A549 (cell line): ENCODE results near the gene OSBPL2. TPM values are rescaled to one million over a fixed set of nuclear protein-coding genes. Genes with fewer than 3 reads are reported as not detected.

ENCODE experiments used
- ATAC-seq, 2 experiments: fragments of 200-7000 bp in 1 of 2; fragments of >200 bp in 1 of 2; cut with Nextera tagmentation in 1 of 2; cut with Tn5 transposase in 1 of 2; 3 replicates each; pipeline versions ENCODE4 v1.8.0 to v1.9.1; 2018 to 2020; ENCODE audit warnings: mild to moderate bottlenecking in 1 of 2, moderate library complexity in 1 of 2
- CTCF ChIA-PET: fragments of 300-600 bp; sonication (Branson Sonifier 250); formaldehyde crosslinking; extraction: SDS; loops from one replicate; lab custom pipeline; 2021; ENCODE audit warnings: antibody characterized with exemption, inconsistent platforms; lab: Yijun Ruan, JAX
- POLR2A ChIA-PET: fragments of 350-600 bp; formaldehyde crosslinking; extraction: SDS; loops from one replicate; lab custom pipeline; 2021; ENCODE audit warnings: antibody characterized with exemption, inconsistent platforms; lab: Yijun Ruan, JAX
- DNase-seq, 2 experiments: peaks; one replicate each; pipeline versions ENCODE4 v3.0.0 to v3.0.0-alpha.2; 2011 to 2016; ENCODE audit warnings: low read depth in 1 of 2, low spot score in 1 of 2
- FAIRE-seq: peaks from 2 replicates; lab custom pipeline; 2011; peaks lifted over from hg19 to GRCh38; lab: Jason Lieb, UNC
- H3K27ac ChIP-seq, 2 experiments: fragments of >200 bp; sonication (Bioruptor Twin); formaldehyde crosslinking; 3 replicates each; pipeline ENCODE4 v1.5.1; 2016 to 2017
- H3K4me1 ChIP-seq: fragments of >200 bp; sonication (Bioruptor Twin); formaldehyde crosslinking; 3 replicates; pipeline ENCODE4 v1.6.1; 2016
- H3K4me2 ChIP-seq: fragments of >200 bp; sonication (Bioruptor Twin); formaldehyde crosslinking; 3 replicates; pipeline ENCODE4 v1.6.1; 2016
- H3K4me3 ChIP-seq: fragments of >200 bp; sonication (Bioruptor Twin); formaldehyde crosslinking; 3 replicates; pipeline ENCODE4 v1.5.1; 2016
- H3K9me3 ChIP-seq: fragments of >200 bp; sonication (Bioruptor Twin); formaldehyde crosslinking; 3 replicates; pipeline ENCODE4 v1.6.1; 2016
- CBX2 ChIP-seq: fragments of 200-600 bp; sonication (generic); IDR thresholded peaks from 2 replicates; pipeline ENCODE4 v1.6.1; 2016; ENCODE audit warnings: low read depth, mild to moderate bottlenecking, borderline replicate concordance
- CHD4 ChIP-seq: fragments of 200-600 bp; sonication (generic); IDR thresholded peaks from 2 replicates; pipeline ENCODE4 v1.6.1; 2016; ENCODE audit warnings: antibody characterized with exemption, mild to moderate bottlenecking, borderline replicate concordance
- EHF ChIP-seq: fragments of 250-450 bp; sonication (Bioruptor Pico); IDR thresholded peaks from 2 replicates; pipeline ENCODE4 v1.5.0; 2020; ENCODE audit warnings: mild to moderate bottlenecking
- FOSB ChIP-seq: fragments of 250-450 bp; sonication (Bioruptor Pico); IDR thresholded peaks from 2 replicates; pipeline ENCODE4 v1.5.0; 2020; ENCODE audit warnings: mild to moderate bottlenecking, moderate library complexity
- FOSL2 ChIP-seq, 2 experiments: fragments of 450-650 bp in 1 of 2; fragments of >200 bp in 1 of 2; sonication (Bioruptor Twin) in 1 of 2; formaldehyde crosslinking; IDR thresholded peaks; 2 replicates each; pipeline versions ENCODE4 v1.5.0 to v1.6.1; 2016 to 2020; ENCODE audit warnings: mild to moderate bottlenecking in 1 of 2, moderate library complexity in 1 of 2
- FOXS1 ChIP-seq: fragments of 250-450 bp; sonication (Bioruptor Pico); IDR thresholded peaks from 2 replicates; pipeline ENCODE4 v1.5.0; 2020; ENCODE audit warnings: mild to moderate bottlenecking, moderate library complexity
- JUN ChIP-seq, 2 experiments: fragments of >200 bp; sonication (Bioruptor Twin); formaldehyde crosslinking; IDR thresholded peaks; 2 replicates in 1 of 2; 3 replicates in 1 of 2; pipeline ENCODE4 v1.6.1; 2016 to 2017
- KDM1A ChIP-seq: fragments of 200-600 bp; sonication (generic); IDR thresholded peaks from 2 replicates; pipeline ENCODE4 v1.6.1; 2016; ENCODE audit warnings: low read depth, mild to moderate bottlenecking
- KDM5A ChIP-seq: fragments of 200-600 bp; sonication (generic); IDR thresholded peaks from 2 replicates; pipeline ENCODE4 v1.6.1; 2016; ENCODE audit warnings: antibody characterized with exemption, mild to moderate bottlenecking
- POLR2AphosphoS2 ChIP-seq: conservative IDR thresholded peaks from 2 replicates; pipeline ENCODE4 v1.6.1; 2012; ENCODE audit warnings: low read length, improper control_type of control experiment, inconsistent platforms
- RAD21 ChIP-seq, 2 experiments: fragments of >200 bp in 1 of 2; sonication (Bioruptor Twin) in 1 of 2; formaldehyde crosslinking in 1 of 2; IDR thresholded peaks in 1 of 2; conservative IDR thresholded peaks in 1 of 2; 2 replicates in 1 of 2; 3 replicates in 1 of 2; pipeline ENCODE4 v1.6.1; 2012 to 2018; ENCODE audit warnings: inconsistent platforms in 1 of 2
- RCOR1 ChIP-seq: fragments of 150-350 bp; IDR thresholded peaks from 2 replicates; pipeline ENCODE4 v1.6.1; 2014; ENCODE audit warnings: antibody characterized with exemption, low read length, low read depth
- RFX5 ChIP-seq: fragments of 450-650 bp; IDR thresholded peaks from 2 replicates; pipeline ENCODE4 v1.7.1; 2014; ENCODE audit warnings: antibody characterized with exemption, mild to moderate bottlenecking, moderate library complexity
- RNF2 ChIP-seq: fragments of 200-600 bp; sonication (generic); IDR thresholded peaks from 2 replicates; pipeline ENCODE4 v1.6.1; 2016; ENCODE audit warnings: low read depth, mild to moderate bottlenecking, antibody characterized with exemption, moderate library complexity, borderline replicate concordance
- ZC3H11A ChIP-seq: fragments of 450-650 bp; IDR thresholded peaks from 2 replicates; pipeline ENCODE4 v1.6.1; 2014; ENCODE audit warnings: antibody characterized with exemption, mild to moderate bottlenecking
- ZFP36 ChIP-seq: fragments of 450-650 bp; IDR thresholded peaks from 2 replicates; pipeline ENCODE4 v1.6.1; 2014; ENCODE audit warnings: borderline replicate concordance; ENCODE audit not compliant: partially characterized antibody
- WGBS: methylation state at CpG from one replicate; pipeline ENCODE4 v1.1.6; 2017; ENCODE audit errors: missing lambda C conversion rate; 5-methylcytosine and 5-hydroxymethylcytosine counted together
- polyA plus RNA-seq, 4 experiments: library from polyadenylated mRNA; depleted of rRNA in 3 of 4; stranded (reverse); fragments of >200 nt; fragmentation: RNase III in 1 of 4; extraction: RNeasy Plus Mini Kit Qiagen cat#74134 plus additional on column Dnase treatment in 1 of 4; gene quantifications; 2 replicates in 3 of 4; 3 replicates in 1 of 4; pipeline ENCODE4 v1.2.3, GENCODE V29; 2011 to 2017
- TF ChIP-seq, protein P1 (sequence below): fragments of >200 bp; sonication (Bioruptor Twin); formaldehyde crosslinking; IDR thresholded peaks from 2 replicates; pipeline ENCODE4 v1.6.1; 2016
- TF ChIP-seq, protein P2 (sequence below): fragments of 250-450 bp; sonication (Bioruptor Pico); IDR thresholded peaks from 2 replicates; pipeline ENCODE4 v1.5.0; 2020; ENCODE audit warnings: low read depth, mild to moderate bottlenecking, moderate library complexity
- TF ChIP-seq, protein P3 (sequence below): fragments of 200-600 bp; sonication (generic); IDR thresholded peaks from 2 replicates; pipeline ENCODE4 v1.6.1; 2016; ENCODE audit warnings: antibody characterized with exemption, mild to moderate bottlenecking, moderate library complexity
- TF ChIP-seq, protein P4 (sequence below): IDR thresholded peaks from 2 replicates; pipeline ENCODE4 v1.6.1; 2012
- TF ChIP-seq, protein P5 (sequence below): fragments of 450-650 bp; IDR thresholded peaks from 2 replicates; pipeline ENCODE4 v1.6.1; 2014; ENCODE audit warnings: antibody characterized with exemption

Gene OSBPL2
- polyA plus RNA-seq, 2 of the 4 experiments (the other 2 are of a cell fraction): 14.6 to 14.8 TPM

DNA sequence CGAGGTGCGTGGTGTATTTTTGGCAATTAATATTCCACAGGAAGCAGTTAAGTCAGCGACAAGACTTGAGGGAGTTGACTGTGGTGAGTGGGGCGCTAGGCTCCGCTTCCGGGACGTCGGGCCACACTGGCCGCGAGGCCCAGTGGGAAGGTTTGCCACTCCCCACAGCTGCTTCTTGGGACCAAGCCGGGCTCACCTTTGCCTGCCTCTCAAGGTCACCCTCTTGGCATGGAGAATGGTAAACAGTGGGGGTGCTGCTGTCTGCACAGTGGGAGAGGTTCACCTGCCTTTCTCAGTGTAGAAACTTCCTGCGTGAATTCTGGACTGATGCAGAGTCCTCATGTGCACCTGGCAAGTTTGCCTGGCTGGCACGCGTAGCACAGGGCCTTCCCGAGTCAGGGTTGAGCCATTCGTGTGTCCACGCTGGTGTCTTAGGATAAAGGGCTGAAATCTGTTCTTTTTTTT is 6.4 kb downstream of the OSBPL2 start (continued):
- TF ChIP-seq, protein P1, sequence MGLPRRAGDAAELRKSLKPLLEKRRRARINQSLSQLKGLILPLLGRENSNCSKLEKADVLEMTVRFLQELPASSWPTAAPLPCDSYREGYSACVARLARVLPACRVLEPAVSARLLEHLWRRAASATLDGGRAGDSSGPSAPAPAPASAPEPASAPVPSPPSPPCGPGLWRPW: no peak
- TF ChIP-seq, protein P2, sequence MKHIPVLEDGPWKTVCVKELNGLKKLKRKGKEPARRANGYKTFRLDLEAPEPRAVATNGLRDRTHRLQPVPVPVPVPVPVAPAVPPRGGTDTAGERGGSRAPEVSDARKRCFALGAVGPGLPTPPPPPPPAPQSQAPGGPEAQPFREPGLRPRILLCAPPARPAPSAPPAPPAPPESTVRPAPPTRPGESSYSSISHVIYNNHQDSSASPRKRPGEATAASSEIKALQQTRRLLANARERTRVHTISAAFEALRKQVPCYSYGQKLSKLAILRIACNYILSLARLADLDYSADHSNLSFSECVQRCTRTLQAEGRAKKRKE: no peak
- TF ChIP-seq POLR2AphosphoS2 (no peak), FOSB (CRISPR knock-in tag) (no peak), CHD4 (no peak), FOSL2 (IDR thresholded peaks at IDR 0.05) (no peak), FOSL2 (CRISPR knock-in tag; IDR thresholded peaks at IDR 0.05) (no peak), ZC3H11A (no peak)
- TF ChIP-seq, all 56 proteins: peak for 0

DNA sequence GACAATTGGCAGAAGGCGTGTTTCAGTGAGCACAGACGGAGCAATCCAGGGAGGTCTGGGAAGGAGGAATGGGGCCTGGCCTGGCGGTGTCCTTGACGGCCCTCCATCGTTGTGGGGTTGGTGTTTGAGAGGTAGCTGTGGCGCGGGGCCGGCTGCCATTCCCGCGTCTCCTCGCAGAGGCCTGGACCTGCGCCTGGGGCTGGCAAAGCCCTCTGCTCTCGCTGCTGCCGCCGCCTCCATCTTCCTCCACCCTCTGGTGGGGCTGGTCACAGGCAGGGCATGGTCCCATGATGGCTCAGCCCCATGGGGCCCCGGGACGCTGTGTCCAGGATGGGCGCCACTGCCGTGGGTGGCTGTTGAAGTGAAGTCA is 7.6 kb downstream of the OSBPL2 start:
- no peak overlapping the region for H3K4me2 ChIP-seq
- FAIRE-seq: no peak
- H3K9me3 ChIP-seq: no peaks in the 10 kb centered on the region
- no peak overlapping the region for H3K27ac ChIP-seq
- no peaks in the 10 kb centered on the region for H3K4me1 ChIP-seq
- TF ChIP-seq RAD21 (conservative IDR thresholded peaks at IDR 0.05 in 1 of 2, IDR thresholded peaks at IDR 0.05 in 1 of 2) (no peak), RNF2 (no peak), RFX5 (no peak), KDM5A (no peak), JUN (IDR thresholded peaks at IDR 0.05) (no peak), RCOR1 (no peak), FOXS1 (CRISPR knock-in tag) (no peak), CBX2 (no peak), ZFP36 (no peak), POLR2AphosphoS2 (no peak), EHF (no peak), KDM1A (no peak)
- TF ChIP-seq, protein P3, sequence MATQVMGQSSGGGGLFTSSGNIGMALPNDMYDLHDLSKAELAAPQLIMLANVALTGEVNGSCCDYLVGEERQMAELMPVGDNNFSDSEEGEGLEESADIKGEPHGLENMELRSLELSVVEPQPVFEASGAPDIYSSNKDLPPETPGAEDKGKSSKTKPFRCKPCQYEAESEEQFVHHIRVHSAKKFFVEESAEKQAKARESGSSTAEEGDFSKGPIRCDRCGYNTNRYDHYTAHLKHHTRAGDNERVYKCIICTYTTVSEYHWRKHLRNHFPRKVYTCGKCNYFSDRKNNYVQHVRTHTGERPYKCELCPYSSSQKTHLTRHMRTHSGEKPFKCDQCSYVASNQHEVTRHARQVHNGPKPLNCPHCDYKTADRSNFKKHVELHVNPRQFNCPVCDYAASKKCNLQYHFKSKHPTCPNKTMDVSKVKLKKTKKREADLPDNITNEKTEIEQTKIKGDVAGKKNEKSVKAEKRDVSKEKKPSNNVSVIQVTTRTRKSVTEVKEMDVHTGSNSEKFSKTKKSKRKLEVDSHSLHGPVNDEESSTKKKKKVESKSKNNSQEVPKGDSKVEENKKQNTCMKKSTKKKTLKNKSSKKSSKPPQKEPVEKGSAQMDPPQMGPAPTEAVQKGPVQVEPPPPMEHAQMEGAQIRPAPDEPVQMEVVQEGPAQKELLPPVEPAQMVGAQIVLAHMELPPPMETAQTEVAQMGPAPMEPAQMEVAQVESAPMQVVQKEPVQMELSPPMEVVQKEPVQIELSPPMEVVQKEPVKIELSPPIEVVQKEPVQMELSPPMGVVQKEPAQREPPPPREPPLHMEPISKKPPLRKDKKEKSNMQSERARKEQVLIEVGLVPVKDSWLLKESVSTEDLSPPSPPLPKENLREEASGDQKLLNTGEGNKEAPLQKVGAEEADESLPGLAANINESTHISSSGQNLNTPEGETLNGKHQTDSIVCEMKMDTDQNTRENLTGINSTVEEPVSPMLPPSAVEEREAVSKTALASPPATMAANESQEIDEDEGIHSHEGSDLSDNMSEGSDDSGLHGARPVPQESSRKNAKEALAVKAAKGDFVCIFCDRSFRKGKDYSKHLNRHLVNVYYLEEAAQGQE: no peak
- TF ChIP-seq, protein P4, sequence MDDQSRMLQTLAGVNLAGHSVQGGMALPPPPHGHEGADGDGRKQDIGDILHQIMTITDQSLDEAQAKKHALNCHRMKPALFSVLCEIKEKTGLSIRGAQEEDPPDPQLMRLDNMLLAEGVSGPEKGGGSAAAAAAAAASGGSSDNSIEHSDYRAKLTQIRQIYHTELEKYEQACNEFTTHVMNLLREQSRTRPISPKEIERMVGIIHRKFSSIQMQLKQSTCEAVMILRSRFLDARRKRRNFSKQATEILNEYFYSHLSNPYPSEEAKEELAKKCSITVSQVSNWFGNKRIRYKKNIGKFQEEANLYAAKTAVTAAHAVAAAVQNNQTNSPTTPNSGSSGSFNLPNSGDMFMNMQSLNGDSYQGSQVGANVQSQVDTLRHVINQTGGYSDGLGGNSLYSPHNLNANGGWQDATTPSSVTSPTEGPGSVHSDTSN: no peak
- TF ChIP-seq, protein P5, sequence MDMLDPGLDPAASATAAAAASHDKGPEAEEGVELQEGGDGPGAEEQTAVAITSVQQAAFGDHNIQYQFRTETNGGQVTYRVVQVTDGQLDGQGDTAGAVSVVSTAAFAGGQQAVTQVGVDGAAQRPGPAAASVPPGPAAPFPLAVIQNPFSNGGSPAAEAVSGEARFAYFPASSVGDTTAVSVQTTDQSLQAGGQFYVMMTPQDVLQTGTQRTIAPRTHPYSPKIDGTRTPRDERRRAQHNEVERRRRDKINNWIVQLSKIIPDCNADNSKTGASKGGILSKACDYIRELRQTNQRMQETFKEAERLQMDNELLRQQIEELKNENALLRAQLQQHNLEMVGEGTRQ: no peak
- ChIA-PET CTCF (interaction anchor here (0.6 to 2.2 kb wide), 6 partner anchors 10 to 35 kb away, joined by 3 to 11 read pairs (median 3); no protein-coding TSS in a partner anchor), POLR2A (no interaction called here)
- WGBS: 85% methylated on average over 18 of the region's 19 CpGs
- DNase-seq: no peak
- no peak for ATAC-seq
- no peak overlapping the region for H3K4me3 ChIP-seq
